GM23338 (cell line): ENCODE data around the gene SLC9B1. TPM values are rescaled to one million over a fixed set of nuclear protein-coding genes. Genes with fewer than 3 reads are reported as not detected.

Experiments used
- ATAC-seq: fragments of 200-7000 bp; cut with Tn5 transposase; 3 replicates; pipeline ENCODE4 v1.9.1; 2020
- DNase-seq: peaks from one replicate; pipeline ENCODE4 v3.0.0-alpha.2; 2015; ENCODE audit warnings: low spot score
- H2AFZ ChIP-seq: fragments of 200-600 bp; sonication (generic); 2 replicates; pipeline ENCODE4 v1.8.0; 2016; ENCODE audit warnings: antibody characterized with exemption, mild to moderate bottlenecking, moderate library complexity
- H3F3A ChIP-seq: fragments of 200-600 bp; sonication (generic); replicated peaks from 2 replicates; pipeline ENCODE4 v1.8.0; 2017; ENCODE audit warnings: antibody characterized with exemption, mixed run types, low read depth
- H3K27ac ChIP-seq: fragments of 200-600 bp; sonication (generic); 2 replicates; pipeline ENCODE4 v1.6.1; 2016; ENCODE audit warnings: low read depth
- H3K27me3 ChIP-seq: fragments of 200-600 bp; sonication (generic); 2 replicates; pipeline ENCODE4 v1.8.0; 2016; ENCODE audit warnings: mild to moderate bottlenecking, mixed run types, moderate library complexity; ENCODE audit not compliant: insufficient read depth
- H3K36me3 ChIP-seq: fragments of 200-600 bp; sonication (generic); 2 replicates; pipeline ENCODE4 v1.8.0; 2016; ENCODE audit warnings: mild to moderate bottlenecking; ENCODE audit not compliant: insufficient read depth
- H3K4me1 ChIP-seq: fragments of 200-600 bp; sonication (generic); 2 replicates; pipeline ENCODE4 v1.8.0; 2016; ENCODE audit warnings: mild to moderate bottlenecking, moderate library complexity; ENCODE audit not compliant: insufficient read depth
- H3K4me2 ChIP-seq: fragments of 200-600 bp; sonication (generic); 2 replicates; pipeline ENCODE4 v1.7.1; 2017; ENCODE audit warnings: mixed run types
- H3K4me3 ChIP-seq: fragments of 200-600 bp; sonication (generic); 2 replicates; pipeline ENCODE4 v1.6.1; 2016; ENCODE audit warnings: mixed run types
- H3K79me2 ChIP-seq: fragments of 200-600 bp; sonication (generic); replicated peaks from 2 replicates; pipeline ENCODE4 v1.8.0; 2017; ENCODE audit warnings: mild to moderate bottlenecking; ENCODE audit not compliant: insufficient read depth
- H3K9me2 ChIP-seq: fragments of 200-600 bp; sonication (generic); 2 replicates; pipeline ENCODE4 v1.8.0; 2017; ENCODE audit not compliant: insufficient read depth
- H4K20me1 ChIP-seq: fragments of 200-600 bp; sonication (generic); replicated peaks from 2 replicates; pipeline ENCODE4 v1.8.0; 2017; ENCODE audit warnings: mild to moderate bottlenecking; ENCODE audit not compliant: insufficient read depth
- H3K27ac Mint-ChIP-seq: 2 replicates; pipeline ENCODE4 v1.8.0; 2020; ENCODE audit warnings: inconsistent platforms, mild to moderate bottlenecking, moderate library complexity, mixed read lengths
- H3K27me3 Mint-ChIP-seq: 3 replicates; pipeline ENCODE4 v1.8.0; 2022; ENCODE audit warnings: low read depth, mild to moderate bottlenecking, moderate library complexity, mixed read lengths, inconsistent platforms; ENCODE audit not compliant: insufficient read depth, poor library complexity
- H3K36me3 Mint-ChIP-seq: 3 replicates; pipeline ENCODE4 v1.8.0; 2021; ENCODE audit warnings: low read depth, mild to moderate bottlenecking, inconsistent platforms, moderate library complexity, mixed read lengths
- H3K4me1 Mint-ChIP-seq: 3 replicates; pipeline ENCODE4 v1.8.0; 2020; ENCODE audit warnings: mild to moderate bottlenecking, inconsistent platforms, mixed read lengths
- H3K4me3 Mint-ChIP-seq: 3 replicates; pipeline ENCODE4 v1.8.0; 2021; ENCODE audit warnings: moderate library complexity, mild to moderate bottlenecking, inconsistent platforms, mixed read lengths
- H3K9me3 Mint-ChIP-seq: 3 replicates; pipeline ENCODE4 v1.8.0; 2020; ENCODE audit warnings: moderate library complexity, mild to moderate bottlenecking, inconsistent platforms, mixed read lengths
- CREB1 ChIP-seq: fragments of 250-450 bp; sonication (Bioruptor Pico); IDR thresholded peaks from 2 replicates; pipeline ENCODE4 v1.5.0; 2020; ENCODE audit warnings: low read depth, mild to moderate bottlenecking, moderate library complexity
- CTCF ChIP-seq, 2 experiments: fragments of 200-600 bp in 1 of 2; sonication (generic) in 1 of 2; conservative IDR thresholded peaks; 2 replicates each; pipeline versions ENCODE4 v1.5.1 to v1.6.1; 2016 to 2017; ENCODE audit warnings: antibody characterized with exemption in 2 of 2, low read depth in 2 of 2, mild to moderate bottlenecking in 2 of 2, moderate library complexity in 1 of 2
- ETS1 ChIP-seq: IDR thresholded peaks from 2 replicates; pipeline ENCODE4 v1.6.1; 2016; ENCODE audit warnings: antibody characterized with exemption
- EZH2 ChIP-seq: fragments of 200-600 bp; sonication (generic); IDR thresholded peaks from one replicate; pipeline ENCODE4 v1.8.0; 2017; ENCODE audit warnings: antibody characterized with exemption, mild to moderate bottlenecking, low read depth; ENCODE audit not compliant: unreplicated experiment
- EZH2phosphoT487 ChIP-seq: fragments of 200-600 bp; sonication (generic); IDR thresholded peaks from one replicate; pipeline ENCODE4 v1.8.1; 2018; ENCODE audit warnings: antibody characterized with exemption; ENCODE audit not compliant: unreplicated experiment
- JUNB ChIP-seq: IDR thresholded peaks from one replicate; pipeline ENCODE4 v1.6.1; 2016; ENCODE audit warnings: antibody characterized with exemption; ENCODE audit not compliant: unreplicated experiment
- NANOG ChIP-seq: IDR thresholded peaks from 2 replicates; pipeline ENCODE4 v1.6.1; 2016; ENCODE audit warnings: antibody characterized with exemption, borderline replicate concordance
- POLR2AphosphoS5 ChIP-seq: IDR thresholded peaks from 2 replicates; pipeline ENCODE4 v1.6.1; 2016; ENCODE audit warnings: antibody characterized with exemption, low read depth
- STAT1 ChIP-seq: IDR thresholded peaks from one replicate; pipeline ENCODE4 v1.6.1; 2016; ENCODE audit warnings: antibody characterized with exemption; ENCODE audit not compliant: unreplicated experiment
- ZNF114 ChIP-seq: fragments of 250-450 bp; sonication (Bioruptor Pico); IDR thresholded peaks from 2 replicates; pipeline ENCODE4 v1.5.0; 2020; ENCODE audit warnings: mild to moderate bottlenecking, moderate library complexity
- ZNF331 ChIP-seq: fragments of 250-450 bp; sonication (Bioruptor Pico); IDR thresholded peaks from 2 replicates; pipeline ENCODE4 v1.5.0; 2020; ENCODE audit warnings: low read depth, mild to moderate bottlenecking, moderate library complexity
- ZNF462 ChIP-seq: fragments of 250-450 bp; sonication (Bioruptor Pico); IDR thresholded peaks from 2 replicates; pipeline ENCODE4 v1.5.0; 2020; ENCODE audit warnings: mild to moderate bottlenecking, moderate library complexity
- polyA plus RNA-seq: library from polyadenylated mRNA; unstranded; fragments of >200 nt; fragmentation: Nextera tagmentation; extraction: Ambion mirVana; gene quantifications from 2 replicates; pipeline ENCODE4 v1.2.1, GENCODE V29; 2016
- total RNA-seq: library from RNA; depleted of rRNA; stranded (reverse); fragments of >200 nt; shearing (Covaris generic); gene quantifications from 2 replicates; pipeline ENCODE4 v1.2.3, GENCODE V29; 2014

The SLC9B1 gene
- total and polyA plus RNA-seq, 2 experiments from 2014 or later: 0.66 to 0.80 TPM

- TF ChIP-seq ZNF462 (no peak), EZH2 (no peak), JUNB (no peak), CTCF (conservative IDR thresholded peaks at IDR 0.05; ENCODE audit: low read depth in 2 of 2) (no peak)
These were observed 16.7 kb upstream of the SLC9B1 start (continued) for GRCh38 chr4:103036169-103036568.

GRCh38 chr4:103032574-103032973 is 13.1 kb upstream of the SLC9B1 start:
- no peaks in the 10 kb centered on the region for H3K27me3 ChIP-seq
- Mint-ChIP-seq H3K9me3 (no peaks in the 10 kb centered on the region), H3K4me3 (no peak overlapping the region), H3K27ac (no peak overlapping the region), H3K4me1 (no peaks in the 10 kb centered on the region), H3K27me3 (no peaks in the 10 kb centered on the region), H3K36me3 (no peaks in the 10 kb centered on the region)
- H4K20me1 ChIP-seq: no peaks in the 10 kb centered on the region
- H3K36me3 ChIP-seq: no peaks in the 10 kb centered on the region
- H3K4me2 ChIP-seq: no peak overlapping the region
- no peaks in the 10 kb centered on the region for H3K4me1 ChIP-seq
- DNase-seq (peak; percentile 93), ATAC-seq (peak; percentile 100)
- H3K79me2 ChIP-seq: no peaks in the 10 kb centered on the region
- no peak overlapping the region for H3K4me3 ChIP-seq
- H3F3A ChIP-seq: no peaks in the 10 kb centered on the region
- no peak overlapping the region for H3K27ac ChIP-seq
- H2AFZ ChIP-seq: no peak overlapping the region
- H3K9me2 ChIP-seq: no peaks in the 10 kb centered on the region
- TF ChIP-seq ETS1: no peak
- TF ChIP-seq EZH2phosphoT487: no peak
- TF ChIP-seq CREB1 (CRISPR knock-in tag): peak; percentile 5; the same call in 1 of the 2 replicates
- TF ChIP-seq ZNF114 (CRISPR knock-in tag): no peak
- TF ChIP-seq STAT1: no peak
- peak; percentile 78 to 96 for TF ChIP-seq CTCF (conservative IDR thresholded peaks at IDR 0.05; ENCODE audit: low read depth in 2 of 2)
- no peak for TF ChIP-seq JUNB
- TF ChIP-seq POLR2AphosphoS5: no peak
- TF ChIP-seq EZH2: no peak
- no peak for TF ChIP-seq NANOG
- no peak for TF ChIP-seq ZNF331 (CRISPR knock-in tag)
